Measurements from ENCODE around the gene COLGALT1.

The COLGALT1 gene

DNA sequence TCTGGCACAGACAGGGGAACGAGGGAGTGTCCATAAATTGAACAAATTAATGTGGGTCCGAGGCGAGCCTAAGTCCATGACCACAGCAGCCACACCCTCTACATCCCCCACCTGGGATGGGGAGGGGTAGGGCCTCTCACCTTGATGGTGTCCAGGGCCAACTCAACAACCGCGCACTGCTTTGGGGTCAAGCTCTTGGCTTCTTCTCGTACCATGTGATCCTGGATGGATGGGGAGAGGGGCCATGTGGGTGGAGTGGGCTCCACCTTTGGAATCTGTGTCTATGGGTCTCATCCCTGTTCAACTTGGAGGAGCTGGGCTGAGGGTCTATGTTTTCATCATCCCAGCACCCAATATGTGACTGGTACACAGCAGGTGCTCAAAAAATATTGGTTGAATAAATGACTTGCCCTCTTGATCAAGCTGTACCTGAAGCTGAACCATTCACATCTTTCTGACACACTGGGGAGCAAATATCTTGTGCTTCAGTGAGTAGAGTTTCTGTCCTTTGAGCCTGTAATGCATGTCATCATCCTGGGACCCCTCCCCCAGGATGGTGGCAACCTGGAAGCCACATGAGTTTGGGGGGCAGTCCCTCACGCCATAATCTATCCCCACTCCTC, 62.9 kb downstream of the COLGALT1 start:
- Histone ChIP-seq H3K27me3 (ENCODE audit: control insufficient read depth, insufficient read depth, low read length) (no peaks in the 10 kb centered on the region), H3K9ac (no peak overlapping the region), H3K79me2 (no peaks in the 10 kb centered on the region), H3K9me3 (ENCODE audit: control insufficient read depth, low read length) (no peaks in the 10 kb centered on the region), H3K27ac (no peak overlapping the region), H3K4me3 (ENCODE audit: low read depth, low read length) (no peak overlapping the region), H3K4me1 (no peaks in the 10 kb centered on the region), H3K4me2 (ENCODE audit: low read length) (no peak overlapping the region), H3K36me3 (ENCODE audit: control insufficient read depth, insufficient read depth, low read length) (no peaks in the 10 kb centered on the region), H2AFZ (no peak overlapping the region)
- TF ChIP-seq, protein P1, sequence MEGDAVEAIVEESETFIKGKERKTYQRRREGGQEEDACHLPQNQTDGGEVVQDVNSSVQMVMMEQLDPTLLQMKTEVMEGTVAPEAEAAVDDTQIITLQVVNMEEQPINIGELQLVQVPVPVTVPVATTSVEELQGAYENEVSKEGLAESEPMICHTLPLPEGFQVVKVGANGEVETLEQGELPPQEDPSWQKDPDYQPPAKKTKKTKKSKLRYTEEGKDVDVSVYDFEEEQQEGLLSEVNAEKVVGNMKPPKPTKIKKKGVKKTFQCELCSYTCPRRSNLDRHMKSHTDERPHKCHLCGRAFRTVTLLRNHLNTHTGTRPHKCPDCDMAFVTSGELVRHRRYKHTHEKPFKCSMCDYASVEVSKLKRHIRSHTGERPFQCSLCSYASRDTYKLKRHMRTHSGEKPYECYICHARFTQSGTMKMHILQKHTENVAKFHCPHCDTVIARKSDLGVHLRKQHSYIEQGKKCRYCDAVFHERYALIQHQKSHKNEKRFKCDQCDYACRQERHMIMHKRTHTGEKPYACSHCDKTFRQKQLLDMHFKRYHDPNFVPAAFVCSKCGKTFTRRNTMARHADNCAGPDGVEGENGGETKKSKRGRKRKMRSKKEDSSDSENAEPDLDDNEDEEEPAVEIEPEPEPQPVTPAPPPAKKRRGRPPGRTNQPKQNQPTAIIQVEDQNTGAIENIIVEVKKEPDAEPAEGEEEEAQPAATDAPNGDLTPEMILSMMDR (IDR thresholded peaks at IDR 0.05), result no peak

DNA sequence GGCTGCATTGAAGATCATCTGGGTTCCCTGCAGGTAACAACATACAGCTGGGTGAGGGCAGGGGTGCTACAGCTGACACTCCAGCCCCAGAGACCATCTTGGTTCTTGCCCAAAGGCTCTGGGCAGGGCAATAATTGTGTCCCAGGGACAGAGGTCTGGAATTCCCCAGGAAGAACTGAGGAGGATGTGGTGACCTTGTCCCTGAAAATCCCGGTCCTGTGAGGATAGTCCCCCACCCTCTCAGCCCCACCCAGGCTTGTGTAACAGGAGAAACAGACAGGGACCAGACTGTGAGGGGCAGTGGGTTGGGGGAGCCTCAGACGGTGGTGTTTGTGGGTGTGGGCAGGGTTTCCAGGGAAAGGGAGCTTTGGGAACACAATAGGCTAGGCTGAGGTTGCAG, 63.5 kb downstream of the COLGALT1 start:
- H3K36me3 ChIP-seq (ENCODE audit: control insufficient read depth, insufficient read depth, low read length), result no peaks in the 10 kb centered on the region
- H3K79me2 ChIP-seq, result no peaks in the 10 kb centered on the region
- TF ChIP-seq, protein P1 (IDR thresholded peaks at IDR 0.05), result no peak

DNA sequence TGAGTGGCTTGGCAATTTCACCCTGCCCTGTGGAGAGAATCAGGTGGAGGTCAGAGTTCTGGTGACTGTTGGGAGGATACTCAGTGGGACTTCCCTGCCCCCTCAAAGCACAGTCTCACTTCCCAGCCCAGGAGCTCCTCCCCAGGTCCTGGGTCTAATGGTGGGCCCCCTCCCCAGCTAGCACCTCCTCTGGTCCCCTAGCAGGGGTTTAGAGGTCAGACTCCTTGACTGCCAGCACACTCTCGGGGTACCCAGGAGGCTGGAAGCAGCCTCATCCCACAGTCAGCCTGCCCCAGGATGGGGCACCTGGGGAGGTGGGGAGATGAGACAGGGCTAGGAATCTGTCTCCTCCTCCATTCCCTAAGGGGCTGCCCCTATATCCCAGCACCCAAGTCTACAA, 65.2 kb downstream of the COLGALT1 start:
- Histone ChIP-seq H3K36me3 (ENCODE audit: control insufficient read depth, insufficient read depth, low read length) (no peaks in the 10 kb centered on the region), H3K4me3 (ENCODE audit: low read depth, low read length) (no peak overlapping the region), H3K9me3 (ENCODE audit: control insufficient read depth, low read length) (no peaks in the 10 kb centered on the region), H3K4me1 (no peaks in the 10 kb centered on the region), H3K27ac (no peak overlapping the region), H3K79me2 (no peaks in the 10 kb centered on the region), H3K9ac (no peak overlapping the region), H3K27me3 (ENCODE audit: control insufficient read depth, insufficient read depth, low read length) (no peaks in the 10 kb centered on the region), H3K4me2 (ENCODE audit: low read length) (no peak overlapping the region), H2AFZ (no peak overlapping the region)
- TF ChIP-seq, protein P1 (IDR thresholded peaks at IDR 0.05), result no peak

More for the DNA sequence above, 63.5 kb downstream of the COLGALT1 start:
- Histone ChIP-seq H3K9ac (no peak overlapping the region), H3K27me3 (ENCODE audit: control insufficient read depth, insufficient read depth, low read length) (no peaks in the 10 kb centered on the region), H3K4me1 (no peaks in the 10 kb centered on the region), H3K4me2 (ENCODE audit: low read length) (no peak overlapping the region), H2AFZ (no peak overlapping the region), H3K9me3 (ENCODE audit: control insufficient read depth, low read length) (no peaks in the 10 kb centered on the region), H3K4me3 (ENCODE audit: low read depth, low read length) (no peak overlapping the region), H3K27ac (no peak overlapping the region)

DNA sequence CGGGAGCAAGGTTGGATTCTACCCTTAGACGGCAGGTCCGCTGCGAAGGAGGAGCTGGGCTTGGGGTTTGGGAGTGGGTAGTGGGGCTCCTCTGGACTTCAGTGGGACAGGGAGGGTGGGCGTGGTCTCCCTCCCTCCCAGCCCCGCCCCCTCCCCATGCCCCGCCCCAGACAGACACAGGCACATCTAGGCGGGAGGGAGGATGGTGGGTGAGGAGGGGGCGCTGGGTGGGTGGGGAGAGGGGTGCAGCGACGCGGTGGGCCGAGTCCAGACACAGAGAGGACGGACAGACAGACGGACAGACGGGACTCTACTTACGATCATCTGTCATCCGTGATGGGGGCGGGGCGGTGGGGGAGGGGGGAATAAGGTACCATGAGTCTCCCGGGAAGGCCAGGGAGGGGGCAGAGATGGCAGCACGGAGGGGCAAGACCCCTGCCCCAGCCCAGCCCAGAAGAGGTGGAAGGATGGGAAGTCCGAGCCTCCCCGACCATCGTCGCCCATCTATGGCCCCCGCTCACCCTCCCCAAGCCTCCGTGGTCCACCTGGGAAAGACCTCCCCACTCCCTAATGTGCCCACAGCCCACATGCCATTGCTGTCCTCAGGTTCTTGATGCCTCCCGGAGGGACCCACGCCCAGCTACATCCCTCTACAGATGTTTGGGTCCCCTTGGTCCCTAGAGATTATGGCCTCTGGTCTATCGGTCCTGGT, 67.9 kb downstream of the COLGALT1 start:
- Histone ChIP-seq H3K36me3 (ENCODE audit: control insufficient read depth, insufficient read depth, low read length) (no peaks in the 10 kb centered on the region), H3K9ac (no peak overlapping the region), H3K79me2 (no peaks in the 10 kb centered on the region), H2AFZ (no peak overlapping the region), H3K4me3 (ENCODE audit: low read depth, low read length) (no peak overlapping the region), H3K4me1 (no peaks in the 10 kb centered on the region), H3K27me3 (ENCODE audit: control insufficient read depth, insufficient read depth, low read length) (no peaks in the 10 kb centered on the region), H3K9me3 (ENCODE audit: control insufficient read depth, low read length) (no peaks in the 10 kb centered on the region), H3K4me2 (ENCODE audit: low read length) (no peak overlapping the region), H3K27ac (no peak overlapping the region)
- TF ChIP-seq, protein P1 (IDR thresholded peaks at IDR 0.05), result no peak

Data from parathyroid adenoma (tissue), 2 donors.